Retinal pigment epithelial cell (primary cell): ENCODE results near the gene RFTN1.

ENCODE experiments used
- DNase-seq: peaks from one replicate; pipeline ENCODE4 v3.0.0-alpha.2; 2010; ENCODE audit warnings: low read depth
- H3K4me3 ChIP-seq: 2 replicates; pipeline ENCODE4 v1.5.1; 2011; ENCODE audit warnings: mild to moderate bottlenecking, low read length, control low read depth, moderate library complexity
- TF ChIP-seq, protein P1 (sequence below): conservative IDR thresholded peaks from 2 replicates; pipeline ENCODE4 v1.5.1; 2011; ENCODE audit warnings: low read depth, low read length, control low read depth, inconsistent platforms

The RFTN1 gene

GRCh38 chr3:16485395-16485992 is 28.0 kb downstream of the RFTN1 start:
- H3K4me3 ChIP-seq = no peak overlapping the region
- DNase-seq = no peak
- TF ChIP-seq, protein P1, sequence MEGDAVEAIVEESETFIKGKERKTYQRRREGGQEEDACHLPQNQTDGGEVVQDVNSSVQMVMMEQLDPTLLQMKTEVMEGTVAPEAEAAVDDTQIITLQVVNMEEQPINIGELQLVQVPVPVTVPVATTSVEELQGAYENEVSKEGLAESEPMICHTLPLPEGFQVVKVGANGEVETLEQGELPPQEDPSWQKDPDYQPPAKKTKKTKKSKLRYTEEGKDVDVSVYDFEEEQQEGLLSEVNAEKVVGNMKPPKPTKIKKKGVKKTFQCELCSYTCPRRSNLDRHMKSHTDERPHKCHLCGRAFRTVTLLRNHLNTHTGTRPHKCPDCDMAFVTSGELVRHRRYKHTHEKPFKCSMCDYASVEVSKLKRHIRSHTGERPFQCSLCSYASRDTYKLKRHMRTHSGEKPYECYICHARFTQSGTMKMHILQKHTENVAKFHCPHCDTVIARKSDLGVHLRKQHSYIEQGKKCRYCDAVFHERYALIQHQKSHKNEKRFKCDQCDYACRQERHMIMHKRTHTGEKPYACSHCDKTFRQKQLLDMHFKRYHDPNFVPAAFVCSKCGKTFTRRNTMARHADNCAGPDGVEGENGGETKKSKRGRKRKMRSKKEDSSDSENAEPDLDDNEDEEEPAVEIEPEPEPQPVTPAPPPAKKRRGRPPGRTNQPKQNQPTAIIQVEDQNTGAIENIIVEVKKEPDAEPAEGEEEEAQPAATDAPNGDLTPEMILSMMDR = no peak

GRCh38 chr3:16484984-16485383 is 28.5 kb downstream of the RFTN1 start:
- TF ChIP-seq, protein P1 = no peak
- no peak for DNase-seq

GRCh38 chr3:16484216-16484615 is 29.3 kb downstream of the RFTN1 start:
- no peak overlapping the region for H3K4me3 ChIP-seq
- peak; percentile 89 for DNase-seq
- TF ChIP-seq, protein P1 = no peak

More at GRCh38 chr3:16484984-16485383, 28.5 kb downstream of the RFTN1 start:
- H3K4me3 ChIP-seq = no peak overlapping the region

GRCh38 chr3:16482770-16483531 is 30.5 kb downstream of the RFTN1 start:
- no peak overlapping the region for H3K4me3 ChIP-seq
- no peak for DNase-seq

GRCh38 chr3:16482194-16482769 is 31.2 kb downstream of the RFTN1 start:
- TF ChIP-seq, protein P1 = no peak
- no peak overlapping the region for H3K4me3 ChIP-seq
- DNase-seq = no peak

More at GRCh38 chr3:16482770-16483531, 30.5 kb downstream of the RFTN1 start:
- TF ChIP-seq, protein P1 = no peak

GRCh38 chr3:16481546-16481897 is 32.0 kb downstream of the RFTN1 start:
- TF ChIP-seq, protein P1 = no peak
- no peak overlapping the region for H3K4me3 ChIP-seq
- no peak for DNase-seq
